ENCODE data around the gene MGAT1.
"Not testable (repeated sequence)": the region's sequence is repeated elsewhere in the genome, so short reads cannot be mapped to it uniquely, and the experiment has no call there.

Gene MGAT1

GRCh38 chr5:180784497-180785097 is 18.0 kb downstream of the MGAT1 start:
- peak; percentile 76 to 79 for DNase-seq

GRCh38 chr5:180783340-180784052 is 19.1 kb downstream of the MGAT1 start:
- DNase-seq, result no peak

- DNase-seq, result no peak
Observed at GRCh38 chr5:180782748-180783147, 19.9 kb downstream of the MGAT1 start.

GRCh38 chr5:180781900-180782326 is 20.7 kb downstream of the MGAT1 start:
- not testable (repeated sequence) for DNase-seq

- DNase-seq, result no peak
Observed at GRCh38 chr5:180779985-180780610, 22.5 kb downstream of the MGAT1 start.

GRCh38 chr5:180777475-180777874 is 25.1 kb downstream of the MGAT1 start:
- DNase-seq, result no peak

GRCh38 chr5:180776376-180776775 is 26.2 kb downstream of the MGAT1 start:
- DNase-seq, result no peak

GRCh38 chr5:180775624-180776023 is 27.0 kb downstream of the MGAT1 start:
- DNase-seq, result no peak

- DNase-seq, result no peak
Observed at GRCh38 chr5:180771839-180772238, 30.8 kb downstream of the MGAT1 start.

- DNase-seq, result no peak
Observed at GRCh38 chr5:180769821-180770220, 32.8 kb downstream of the MGAT1 start.

GRCh38 chr5:180755601-180756000 is 47.0 kb downstream of the MGAT1 start:
- DNase-seq, result no peak

- no peak for DNase-seq
Observed at GRCh38 chr5:180744253-180744652, 58.4 kb downstream of the MGAT1 start.

- DNase-seq, result no peak
Observed at GRCh38 chr5:180742727-180743126, 59.9 kb downstream of the MGAT1 start.

- not testable (repeated sequence) for DNase-seq
Observed at GRCh38 chr5:180740953-180741352, 61.7 kb downstream of the MGAT1 start.

- DNase-seq, result no peak
Observed at GRCh38 chr5:180739958-180740357, 62.6 kb downstream of the MGAT1 start, which contains the start of gene OR2Y1. OR2Y1 (minus strand) TSS chr5:180740058; CDS start chr5:180740058, 0 bp downstream.

- DNase-seq, result no peak
Observed at GRCh38 chr5:180739271-180739670, 63.3 kb downstream of the MGAT1 start.

- DNase-seq, result no peak
Observed at GRCh38 chr5:180736536-180736935, 66.1 kb downstream of the MGAT1 start.
